Urinary bladder (tissue), 4 donors: ENCODE measurements around the gene GALR1. TPM values are rescaled to one million over a fixed set of nuclear protein-coding genes. Genes with fewer than 3 reads are reported as not detected.
A peak's percentile ranks its signal among the peaks of the same experiment; 100 is the strongest.
"Not testable (repeated sequence)": the region's sequence is repeated elsewhere in the genome, so short reads cannot be mapped to it uniquely, and the experiment has no call there.

ENCODE experiments used
- DNase-seq: peaks from one replicate; pipeline ENCODE4 v3.0.0-alpha.2; 2015; ENCODE audit errors: extremely low spot score
- H3K27ac ChIP-seq: one replicate; pipeline ENCODE4 v1.5.1; 2013; ENCODE audit warnings: low read depth, mild to moderate bottlenecking, moderate library complexity
- H3K36me3 ChIP-seq: one replicate; pipeline ENCODE4 v1.6.1; 2013; ENCODE audit warnings: mild to moderate bottlenecking, moderate library complexity; ENCODE audit not compliant: insufficient read depth
- H3K4me1 ChIP-seq: one replicate; pipeline ENCODE4 v1.6.1; 2013; ENCODE audit warnings: mild to moderate bottlenecking, moderate library complexity; ENCODE audit not compliant: insufficient read depth
- H3K4me3 ChIP-seq: one replicate; pipeline ENCODE4 v1.5.1; 2013; ENCODE audit warnings: low read depth, low read length
- WGBS: extraction: QIAGEN DNeasy Blood & Tissue Kit; methylation state at CpG from one replicate; pipeline ENCODE4 v1.1.7; 2013; 5-methylcytosine and 5-hydroxymethylcytosine counted together
- polyA plus RNA-seq: library from polyadenylated mRNA; stranded (reverse); fragments of 200-250 nt; gene quantifications from one replicate; pipeline ENCODE4 v1.2.3, GENCODE V29; 2013
- total RNA-seq: library from RNA; depleted of rRNA; stranded (reverse); fragments of >200 nt; gene quantifications from one replicate; pipeline ENCODE4 v1.2.3, GENCODE V29; 2014
- donor health status: healthy with polysubstance abuse.
- donor health status: healthy.

Gene GALR1
- total and polyA plus RNA-seq, 2 donors, result 0.25 to 1.1 TPM

GRCh38 chr18:77223221-77223639, 26.4 kb upstream of the GALR1 start:
- H3K27ac ChIP-seq, result no peak overlapping the region
- no peak overlapping the region for H3K4me3 ChIP-seq
- no peak for DNase-seq
- H3K4me1 ChIP-seq, result no peaks in the 10 kb centered on the region
- WGBS, result 77% methylated on average over 5 of the region's 5 CpGs
- H3K36me3 ChIP-seq, result no peaks in the 10 kb centered on the region

GRCh38 chr18:77223653-77224052, 26.0 kb upstream of the GALR1 start:
- Histone ChIP-seq H3K4me3 (no peak overlapping the region), H3K36me3 (no peaks in the 10 kb centered on the region), H3K27ac (no peak overlapping the region), H3K4me1 (no peaks in the 10 kb centered on the region)
- no peak for DNase-seq
- WGBS, result 52% methylated on average over 2 of the region's 2 CpGs

GRCh38 chr18:77230645-77231044, 19.0 kb upstream of the GALR1 start:
- Histone ChIP-seq H3K4me1 (no peaks in the 10 kb centered on the region), H3K27ac (no peak overlapping the region)
- 69% methylated on average over 1 of the region's 1 CpG for WGBS

GRCh38 chr18:77234504-77235365, 14.9 kb upstream of the GALR1 start:
- H3K4me3 ChIP-seq, result no peak overlapping the region
- H3K36me3 ChIP-seq, result no peaks in the 10 kb centered on the region
- 81% methylated on average over 16 of the region's 16 CpGs for WGBS
- DNase-seq, result no peak
- H3K4me1 ChIP-seq, result no peaks in the 10 kb centered on the region
- no peak overlapping the region for H3K27ac ChIP-seq

More at GRCh38 chr18:77230645-77231044, 19.0 kb upstream of the GALR1 start:
- DNase-seq, result no peak
- Histone ChIP-seq H3K4me3 (no peak overlapping the region), H3K36me3 (no peaks in the 10 kb centered on the region)

- H3K27ac ChIP-seq, DNase-seq, H3K4me3 ChIP-seq, H3K4me1 ChIP-seq, H3K36me3 ChIP-seq: not testable (repeated sequence)
- 92% methylated on average over 5 of the region's 5 CpGs for WGBS
Measured at GRCh38 chr18:77239285-77239684, 10.4 kb upstream of the GALR1 start.

- no peaks in the 10 kb centered on the region for H3K4me1 ChIP-seq
- WGBS, result 4% methylated on average over 22 of the region's 22 CpGs
- no peak overlapping the region for H3K27ac ChIP-seq
- H3K36me3 ChIP-seq, result no peaks in the 10 kb centered on the region
- no peak for DNase-seq
- H3K4me3 ChIP-seq, result peak overlapping the region; percentile 9
Measured at GRCh38 chr18:77248873-77249568, 627 bp upstream of the GALR1 start.

- no peak for DNase-seq
- Histone ChIP-seq H3K4me1 (no peaks in the 10 kb centered on the region), H3K36me3 (no peaks in the 10 kb centered on the region), H3K4me3 (no peak overlapping the region), H3K27ac (no peak overlapping the region)
- WGBS, result 2% methylated on average over 40 of the region's 40 CpGs
Measured at GRCh38 chr18:77250501-77250925, 865 bp downstream of the GALR1 start.

GRCh38 chr18:77250926-77251729, 1.5 kb downstream of the GALR1 start:
- no peak overlapping the region for H3K4me3 ChIP-seq
- H3K4me1 ChIP-seq, result no peaks in the 10 kb centered on the region
- no peak overlapping the region for H3K27ac ChIP-seq
- DNase-seq, result no peak
- 2% methylated on average over 67 of the region's 67 CpGs for WGBS
- H3K36me3 ChIP-seq, result no peaks in the 10 kb centered on the region

GRCh38 chr18:77251730-77252050, 2.0 kb downstream of the GALR1 start:
- DNase-seq, result no peak
- WGBS, result 7% methylated on average over 20 of the region's 20 CpGs
- Histone ChIP-seq H3K4me3 (no peak overlapping the region), H3K36me3 (no peaks in the 10 kb centered on the region), H3K4me1 (no peaks in the 10 kb centered on the region), H3K27ac (no peak overlapping the region)

GRCh38 chr18:77254711-77255405, 5.2 kb downstream of the GALR1 start:
- WGBS, result 51% methylated on average over 10 of the region's 10 CpGs
- Histone ChIP-seq H3K36me3 (no peaks in the 10 kb centered on the region), H3K27ac (no peak overlapping the region), H3K4me3 (no peak overlapping the region), H3K4me1 (no peaks in the 10 kb centered on the region)
- DNase-seq, result no peak

GRCh38 chr18:77255426-77256105, 5.9 kb downstream of the GALR1 start:
- H3K4me1 ChIP-seq, result no peaks in the 10 kb centered on the region
- no peaks in the 10 kb centered on the region for H3K36me3 ChIP-seq
- WGBS, result 42% methylated on average over 6 of the region's 6 CpGs
- no peak overlapping the region for H3K4me3 ChIP-seq
- no peak for DNase-seq
- no peak overlapping the region for H3K27ac ChIP-seq

- no peak overlapping the region for H3K4me3 ChIP-seq
- DNase-seq, result peak; percentile 58
- H3K36me3 ChIP-seq, result no peaks in the 10 kb centered on the region
- WGBS, result 22% methylated on average over 4 of the region's 4 CpGs
- H3K27ac ChIP-seq, result no peak overlapping the region
- H3K4me1 ChIP-seq, result no peaks in the 10 kb centered on the region
Measured at GRCh38 chr18:77262643-77263465, 13.2 kb downstream of the GALR1 start.
